HEK293 (cell line): ENCODE results near the gene FGD5.

ENCODE experiments used
- CTCF ChIA-PET: fragments of 350-600 bp; formaldehyde crosslinking; extraction: SDS; loops from one replicate; lab custom pipeline; 2021; ENCODE audit warnings: antibody characterized with exemption; lab: Yijun Ruan, JAX
- POLR2A ChIA-PET: fragments of 300-600 bp; formaldehyde crosslinking; extraction: SDS; loops from one replicate; lab custom pipeline; 2020; ENCODE audit warnings: antibody characterized with exemption, inconsistent platforms; lab: Yijun Ruan, JAX
- H3K27ac ChIP-seq: fragments of 200-500 bp; sonication (Bioruptor generic); 2 replicates; pipeline ENCODE4 v1.5.1; 2014; ENCODE audit warnings: low read depth, low read length, control low read depth, inconsistent platforms; ENCODE audit errors: extremely low read depth
- H3K36me3 ChIP-seq, 2 experiments: fragments of 200-500 bp in 1 of 2; sonication (Bioruptor generic) in 1 of 2; 1 replicate in 1 of 2; 2 replicates in 1 of 2; pipeline ENCODE4 v1.5.1; 2014 to 2017; ENCODE audit warnings: inconsistent platforms in 2 of 2, low read length in 2 of 2; ENCODE audit not compliant: control insufficient read depth in 2 of 2, insufficient read depth in 1 of 2
- H3K4me1 ChIP-seq: fragments of 200-500 bp; sonication (Bioruptor generic); 2 replicates; pipeline ENCODE4 v1.5.1; 2014; ENCODE audit warnings: mild to moderate bottlenecking, low read length, inconsistent platforms; ENCODE audit not compliant: control insufficient read depth, insufficient read depth
- H3K4me3 ChIP-seq: 2 replicates; pipeline ENCODE4 v1.5.1; 2011; ENCODE audit warnings: low read depth, mild to moderate bottlenecking, control low read depth, low read length, moderate library complexity
- H3K9me3 ChIP-seq: fragments of 200-500 bp; sonication (Bioruptor generic); 2 replicates; pipeline ENCODE4 v1.5.1; 2014; ENCODE audit warnings: low read depth, low read length, inconsistent platforms; ENCODE audit not compliant: control insufficient read depth, insufficient read depth
- BCL6B ChIP-seq: fragments of 450-650 bp; formaldehyde crosslinking; IDR thresholded peaks from 2 replicates; pipeline ENCODE4 v1.5.1; 2017; ENCODE audit warnings: missing biosample characterization, missing genetic modification characterization
- FEZF1 ChIP-seq: fragments of 450-650 bp; formaldehyde crosslinking; IDR thresholded peaks from 2 replicates; pipeline ENCODE4 v1.5.1; 2016; ENCODE audit warnings: missing biosample characterization, missing genetic modification characterization
- GLIS1 ChIP-seq: fragments of 450-650 bp; formaldehyde crosslinking; IDR thresholded peaks from 2 replicates; pipeline ENCODE4 v1.5.1; 2016; ENCODE audit warnings: missing biosample characterization, missing genetic modification characterization
- PRDM1 ChIP-seq: fragments of 450-650 bp; formaldehyde crosslinking; IDR thresholded peaks from 2 replicates; pipeline ENCODE4; 2016; ENCODE audit warnings: missing biosample characterization, missing genetic modification characterization
- RBAK ChIP-seq: fragments of 450-650 bp; formaldehyde crosslinking; IDR thresholded peaks from 2 replicates; pipeline ENCODE4 v1.5.1; 2016; ENCODE audit warnings: missing biosample characterization, missing genetic modification characterization
- REPIN1 ChIP-seq: fragments of 450-650 bp; formaldehyde crosslinking; IDR thresholded peaks from 2 replicates; pipeline ENCODE4 v1.5.1; 2017; ENCODE audit warnings: missing biosample characterization, missing genetic modification characterization, low read depth
- REST ChIP-seq: fragments of 450-650 bp; formaldehyde crosslinking; IDR thresholded peaks from 2 replicates; pipeline ENCODE4 v1.5.1; 2016; ENCODE audit warnings: missing biosample characterization, missing genetic modification characterization
- SALL2 ChIP-seq: fragments of 450-650 bp; formaldehyde crosslinking; IDR thresholded peaks from 2 replicates; pipeline ENCODE4 v1.5.0; 2017; ENCODE audit warnings: missing biosample characterization, mild to moderate bottlenecking, missing genetic modification characterization, borderline replicate concordance
- SP3 ChIP-seq: fragments of 450-650 bp; formaldehyde crosslinking; IDR thresholded peaks from 2 replicates; pipeline ENCODE4 v1.5.1; 2016; ENCODE audit warnings: missing biosample characterization, missing genetic modification characterization
- ZBTB20 ChIP-seq: fragments of 450-650 bp; formaldehyde crosslinking; IDR thresholded peaks from 2 replicates; pipeline ENCODE4 v1.5.1; 2016; ENCODE audit warnings: missing biosample characterization, missing genetic modification characterization
- ZBTB7A ChIP-seq: fragments of 450-650 bp; formaldehyde crosslinking; IDR thresholded peaks from 2 replicates; pipeline ENCODE4 v1.5.1; 2016; ENCODE audit warnings: low read depth, missing biosample characterization, missing genetic modification characterization
- ZIC2 ChIP-seq: fragments of 450-650 bp; formaldehyde crosslinking; IDR thresholded peaks from 2 replicates; pipeline ENCODE4 v1.5.1; 2016; ENCODE audit warnings: missing biosample characterization, missing genetic modification characterization
- ZNF140 ChIP-seq: fragments of 450-650 bp; formaldehyde crosslinking; IDR thresholded peaks from 2 replicates; pipeline ENCODE4 v1.5.1; 2016; ENCODE audit warnings: missing biosample characterization, missing genetic modification characterization
- ZNF16 ChIP-seq: fragments of 450-650 bp; formaldehyde crosslinking; IDR thresholded peaks from 2 replicates; pipeline ENCODE4 v1.5.1; 2016; ENCODE audit warnings: low read depth, missing biosample characterization, missing genetic modification characterization
- ZNF184 ChIP-seq: fragments of 450-650 bp; IDR thresholded peaks from 2 replicates; pipeline ENCODE4 v1.5.1; 2018; ENCODE audit warnings: missing biosample characterization, mild to moderate bottlenecking, missing genetic modification characterization
- ZNF292 ChIP-seq: fragments of 450-650 bp; formaldehyde crosslinking; IDR thresholded peaks from 2 replicates; pipeline ENCODE4 v1.5.1; 2016; ENCODE audit warnings: low read depth, missing biosample characterization, missing genetic modification characterization, borderline replicate concordance
- ZNF398 ChIP-seq: fragments of 450-650 bp; formaldehyde crosslinking; IDR thresholded peaks from 2 replicates; pipeline ENCODE4 v1.5.1; 2017; ENCODE audit warnings: missing biosample characterization, missing genetic modification characterization
- ZNF404 ChIP-seq: fragments of 450-650 bp; formaldehyde crosslinking; IDR thresholded peaks from 2 replicates; pipeline ENCODE4 v1.5.1; 2017; ENCODE audit warnings: missing biosample characterization, missing genetic modification characterization
- ZNF48 ChIP-seq: fragments of 450-650 bp; formaldehyde crosslinking; IDR thresholded peaks from 2 replicates; pipeline ENCODE4 v1.5.1; 2016; ENCODE audit warnings: missing biosample characterization, missing genetic modification characterization
- ZNF529 ChIP-seq: fragments of 450-650 bp; formaldehyde crosslinking; IDR thresholded peaks from 2 replicates; pipeline ENCODE4 v1.5.1; 2017; ENCODE audit warnings: missing genetic modification characterization, missing biosample characterization; ENCODE audit not compliant: insufficient replicate concordance
- ZNF558 ChIP-seq: fragments of 450-650 bp; formaldehyde crosslinking; IDR thresholded peaks from 2 replicates; pipeline ENCODE4 v1.5.1; 2016; ENCODE audit warnings: missing biosample characterization, missing genetic modification characterization
- ZNF585B ChIP-seq: fragments of 450-650 bp; formaldehyde crosslinking; IDR thresholded peaks from 2 replicates; pipeline ENCODE4 v1.5.1; 2016; ENCODE audit warnings: missing biosample characterization, missing genetic modification characterization
- ZNF596 ChIP-seq: fragments of 450-650 bp; IDR thresholded peaks from 2 replicates; pipeline ENCODE4 v1.5.0; 2018; ENCODE audit warnings: missing biosample characterization, mild to moderate bottlenecking, missing genetic modification characterization, moderate library complexity
- ZNF843 ChIP-seq: fragments of 450-650 bp; formaldehyde crosslinking; IDR thresholded peaks from 2 replicates; pipeline ENCODE4 v1.5.1; 2016; ENCODE audit warnings: missing biosample characterization, missing genetic modification characterization
- ZSCAN16 ChIP-seq: fragments of 450-650 bp; formaldehyde crosslinking; IDR thresholded peaks from 2 replicates; pipeline ENCODE4 v1.5.1; 2016; ENCODE audit warnings: missing biosample characterization, missing genetic modification characterization
- TF ChIP-seq, protein P1 (sequence below): fragments of 450-650 bp; formaldehyde crosslinking; IDR thresholded peaks from 2 replicates; pipeline ENCODE4 v1.5.1; 2016; ENCODE audit warnings: missing biosample characterization, missing genetic modification characterization
- TF ChIP-seq, protein P2 (sequence below): fragments of 450-650 bp; formaldehyde crosslinking; IDR thresholded peaks from 2 replicates; pipeline ENCODE4 v1.5.1; 2016; ENCODE audit warnings: missing biosample characterization, missing genetic modification characterization, low read depth
- TF ChIP-seq, protein P3 (sequence below): fragments of 450-650 bp; IDR thresholded peaks from 2 replicates; pipeline ENCODE4 v1.5.1; 2018; ENCODE audit warnings: missing biosample characterization, mild to moderate bottlenecking, missing genetic modification characterization

FGD5 gene

DNA sequence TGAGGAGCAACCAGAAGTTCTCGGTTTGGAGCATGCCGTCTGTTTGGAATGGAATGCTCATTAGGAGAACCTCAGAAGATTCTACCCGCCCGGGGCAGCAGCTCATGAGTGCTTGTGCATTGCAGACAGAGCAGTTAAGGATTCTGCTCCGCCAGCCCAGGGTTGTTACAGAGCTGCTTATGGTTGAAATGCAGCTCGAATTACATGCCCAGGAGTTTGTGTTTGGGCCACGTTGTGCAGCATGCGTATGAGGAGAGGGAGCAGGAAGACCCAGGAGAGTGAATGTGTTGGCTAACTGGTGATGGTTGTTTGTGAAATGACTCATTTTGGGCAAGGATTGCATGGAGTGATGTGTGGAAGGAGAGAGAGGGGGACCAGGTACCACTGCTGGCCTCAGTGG, 9.0 kb downstream of the FGD5 start (continued):
- TF ChIP-seq, protein P1, sequence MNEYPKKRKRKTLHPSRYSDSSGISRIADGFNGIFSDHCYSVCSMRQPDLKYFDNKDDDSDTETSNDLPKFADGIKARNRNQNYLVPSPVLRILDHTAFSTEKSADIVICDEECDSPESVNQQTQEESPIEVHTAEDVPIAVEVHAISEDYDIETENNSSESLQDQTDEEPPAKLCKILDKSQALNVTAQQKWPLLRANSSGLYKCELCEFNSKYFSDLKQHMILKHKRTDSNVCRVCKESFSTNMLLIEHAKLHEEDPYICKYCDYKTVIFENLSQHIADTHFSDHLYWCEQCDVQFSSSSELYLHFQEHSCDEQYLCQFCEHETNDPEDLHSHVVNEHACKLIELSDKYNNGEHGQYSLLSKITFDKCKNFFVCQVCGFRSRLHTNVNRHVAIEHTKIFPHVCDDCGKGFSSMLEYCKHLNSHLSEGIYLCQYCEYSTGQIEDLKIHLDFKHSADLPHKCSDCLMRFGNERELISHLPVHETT = no peak
- no peak for TF ChIP-seq RBAK (tag by site-specific recombination)
- TF ChIP-seq SP3 = no peak
- TF ChIP-seq, protein P2, sequence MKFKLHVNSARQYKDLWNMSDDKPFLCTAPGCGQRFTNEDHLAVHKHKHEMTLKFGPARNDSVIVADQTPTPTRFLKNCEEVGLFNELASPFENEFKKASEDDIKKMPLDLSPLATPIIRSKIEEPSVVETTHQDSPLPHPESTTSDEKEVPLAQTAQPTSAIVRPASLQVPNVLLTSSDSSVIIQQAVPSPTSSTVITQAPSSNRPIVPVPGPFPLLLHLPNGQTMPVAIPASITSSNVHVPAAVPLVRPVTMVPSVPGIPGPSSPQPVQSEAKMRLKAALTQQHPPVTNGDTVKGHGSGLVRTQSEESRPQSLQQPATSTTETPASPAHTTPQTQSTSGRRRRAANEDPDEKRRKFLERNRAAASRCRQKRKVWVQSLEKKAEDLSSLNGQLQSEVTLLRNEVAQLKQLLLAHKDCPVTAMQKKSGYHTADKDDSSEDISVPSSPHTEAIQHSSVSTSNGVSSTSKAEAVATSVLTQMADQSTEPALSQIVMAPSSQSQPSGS (tag by site-specific recombination) = no peak
- no peak for TF ChIP-seq ZBTB7A
- no peak for TF ChIP-seq ZNF140 (tag by site-specific recombination)
- no peak for TF ChIP-seq ZNF558
- TF ChIP-seq ZBTB20 (tag by site-specific recombination) = peak; percentile 73
- TF ChIP-seq ZNF596 = no peak
- no peak for TF ChIP-seq ZNF184
- no peak for TF ChIP-seq ZNF292
- TF ChIP-seq, protein P3, sequence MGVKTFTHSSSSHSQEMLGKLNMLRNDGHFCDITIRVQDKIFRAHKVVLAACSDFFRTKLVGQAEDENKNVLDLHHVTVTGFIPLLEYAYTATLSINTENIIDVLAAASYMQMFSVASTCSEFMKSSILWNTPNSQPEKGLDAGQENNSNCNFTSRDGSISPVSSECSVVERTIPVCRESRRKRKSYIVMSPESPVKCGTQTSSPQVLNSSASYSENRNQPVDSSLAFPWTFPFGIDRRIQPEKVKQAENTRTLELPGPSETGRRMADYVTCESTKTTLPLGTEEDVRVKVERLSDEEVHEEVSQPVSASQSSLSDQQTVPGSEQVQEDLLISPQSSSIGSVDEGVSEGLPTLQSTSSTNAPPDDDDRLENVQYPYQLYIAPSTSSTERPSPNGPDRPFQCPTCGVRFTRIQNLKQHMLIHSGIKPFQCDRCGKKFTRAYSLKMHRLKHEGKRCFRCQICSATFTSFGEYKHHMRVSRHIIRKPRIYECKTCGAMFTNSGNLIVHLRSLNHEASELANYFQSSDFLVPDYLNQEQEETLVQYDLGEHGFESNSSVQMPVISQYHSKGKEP (tag by site-specific recombination) = peak; percentile 47
- TF ChIP-seq REPIN1 (tag by site-specific recombination) = no peak; the same call in 1 of the 2 replicates
- TF ChIP-seq BCL6B (tag by site-specific recombination) = no peak
- peak; percentile 73 for TF ChIP-seq ZNF398
- TF ChIP-seq ZNF48 = no peak
- no peak for TF ChIP-seq ZNF529
- no peak for TF ChIP-seq SALL2 (tag by site-specific recombination)
- TF ChIP-seq ZNF404 (tag by site-specific recombination) = no peak
- TF ChIP-seq PRDM1 (tag by site-specific recombination) = no peak
- no peak for TF ChIP-seq ZNF16 (tag by site-specific recombination)
- TF ChIP-seq ZNF585B (tag by site-specific recombination) = no peak

DNA sequence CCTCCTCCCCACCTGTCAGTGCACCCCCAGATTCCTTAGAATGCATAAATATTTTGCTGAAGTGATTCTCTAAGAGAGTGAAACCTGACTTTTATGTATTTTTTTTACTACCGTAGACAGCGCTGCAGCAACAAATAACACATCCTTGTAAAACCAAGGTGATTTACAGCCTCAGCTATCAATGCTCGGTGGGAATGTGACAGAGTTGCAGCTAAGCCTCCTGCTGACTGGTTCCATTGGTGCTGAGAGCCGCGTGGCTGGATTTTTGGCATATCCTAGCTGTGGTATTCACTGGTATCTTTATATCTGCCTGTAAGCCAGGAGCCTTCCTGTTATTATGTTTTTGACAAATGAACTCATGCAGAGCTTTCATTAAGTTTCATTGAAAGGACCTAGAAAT, 11.0 kb downstream of the FGD5 start:
- CTCF ChIA-PET = interaction anchor here (0.5 to 1.5 kb wide), 3 partner anchors 14 to 27 kb away, joined by 3 to 5 read pairs (median 3); no protein-coding TSS in a partner anchor
- H3K36me3 ChIP-seq = no peaks in the 10 kb centered on the region
- H3K4me3 ChIP-seq = no peak overlapping the region
- H3K4me1 ChIP-seq = peaks cover 12% of the 10 kb centered on the region
- H3K27ac ChIP-seq = no peak overlapping the region
- H3K9me3 ChIP-seq = no peaks in the 10 kb centered on the region
- POLR2A ChIA-PET = no interaction called here
- TF ChIP-seq FEZF1 (tag by site-specific recombination) = peak; percentile 68; the same call in 1 of the 2 replicates
- TF ChIP-seq ZIC2 = peak; percentile 91
- peak; percentile 81 for TF ChIP-seq REST
- no peak for TF ChIP-seq ZSCAN16 (tag by site-specific recombination)
- peak; percentile 81 for TF ChIP-seq ZNF843
- TF ChIP-seq GLIS1 (tag by site-specific recombination) = peak; percentile 78
